ENCODE measurements around the gene GTPBP4.

- TF ChIP-seq CTCF (conservative IDR thresholded peaks at IDR 0.05) (no peak), EZH2 (IDR thresholded peaks at IDR 0.05; ENCODE audit: low read depth) (no peak)
These were observed 68.9 kb downstream of the GTPBP4 start for GRCh38 chr10:1057106-1057657.

All from PC-9 (cell line).